HG02970 (cell line): Measurements from ENCODE around the gene TIFAB.

Experiments
- ATAC-seq: cut with Tn5 transposase; IDR thresholded peaks from one replicate; pipeline ENCODE4 v1.9.1; 2021; ENCODE audit warnings: mild to moderate bottlenecking, moderate library complexity, moderate number of reproducible peaks; ENCODE audit not compliant: unreplicated experiment, low FRiP score

Gene TIFAB

DNA sequence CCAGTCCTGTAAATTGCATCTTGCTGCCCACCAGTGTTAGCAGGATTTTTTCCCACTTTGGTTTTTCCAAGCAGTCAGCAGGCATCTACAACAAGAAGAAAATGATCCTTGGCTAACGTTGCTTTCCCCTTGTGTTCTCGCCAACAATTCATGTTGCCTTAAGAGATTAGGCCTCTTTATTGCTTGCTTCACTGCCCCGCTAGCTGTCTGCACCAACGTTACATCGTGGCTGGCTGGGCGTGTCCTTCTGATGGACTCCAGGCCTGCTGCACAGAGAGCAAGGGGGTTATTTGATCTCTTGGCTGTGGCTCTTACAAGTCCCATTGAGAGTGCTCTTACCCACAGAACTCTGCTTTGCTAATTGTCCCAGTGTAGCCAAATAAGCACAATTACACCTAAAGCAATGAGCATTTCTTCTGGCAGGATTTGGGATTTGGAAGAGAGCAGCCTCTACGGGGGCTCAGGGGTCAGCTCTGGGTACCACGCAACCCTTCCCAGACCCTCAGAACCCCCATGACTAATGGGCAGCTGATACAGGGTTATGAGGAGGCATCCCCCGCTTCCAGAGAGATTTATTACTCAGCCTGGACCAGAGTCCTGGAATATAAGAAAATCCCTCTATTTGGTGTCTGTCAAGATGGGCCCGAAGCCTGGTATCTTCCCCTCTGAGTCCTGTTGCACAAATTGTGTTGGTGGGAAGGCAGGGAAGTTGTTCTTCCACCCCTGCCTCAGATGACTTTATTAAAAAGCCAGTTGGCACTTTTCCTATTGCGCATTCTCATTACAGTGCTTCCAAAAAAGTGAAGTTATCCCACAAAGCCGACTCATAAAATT lies 22.6 kb downstream of the TIFAB start:
- ATAC-seq, result no peak

DNA sequence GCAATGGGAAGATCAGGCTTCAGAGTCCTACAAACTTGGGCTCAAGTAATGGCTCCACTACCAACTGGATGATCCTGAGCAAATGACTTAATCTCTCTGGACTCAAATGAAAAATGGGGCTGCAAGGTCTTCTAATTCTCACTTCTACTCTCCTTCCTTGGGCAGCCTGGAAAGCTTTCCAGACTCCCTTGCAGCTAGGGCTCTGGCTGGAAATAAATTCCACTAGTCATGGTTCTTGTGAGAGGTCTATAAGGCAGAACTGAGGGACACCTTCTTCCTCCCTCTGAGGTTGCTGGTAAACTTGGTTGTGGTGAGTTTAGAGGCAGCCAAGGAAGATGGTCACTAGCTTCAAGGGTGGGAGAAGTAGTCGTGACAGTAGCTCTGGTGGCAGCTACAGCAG lies 23.6 kb downstream of the TIFAB start:
- no peak for ATAC-seq

DNA sequence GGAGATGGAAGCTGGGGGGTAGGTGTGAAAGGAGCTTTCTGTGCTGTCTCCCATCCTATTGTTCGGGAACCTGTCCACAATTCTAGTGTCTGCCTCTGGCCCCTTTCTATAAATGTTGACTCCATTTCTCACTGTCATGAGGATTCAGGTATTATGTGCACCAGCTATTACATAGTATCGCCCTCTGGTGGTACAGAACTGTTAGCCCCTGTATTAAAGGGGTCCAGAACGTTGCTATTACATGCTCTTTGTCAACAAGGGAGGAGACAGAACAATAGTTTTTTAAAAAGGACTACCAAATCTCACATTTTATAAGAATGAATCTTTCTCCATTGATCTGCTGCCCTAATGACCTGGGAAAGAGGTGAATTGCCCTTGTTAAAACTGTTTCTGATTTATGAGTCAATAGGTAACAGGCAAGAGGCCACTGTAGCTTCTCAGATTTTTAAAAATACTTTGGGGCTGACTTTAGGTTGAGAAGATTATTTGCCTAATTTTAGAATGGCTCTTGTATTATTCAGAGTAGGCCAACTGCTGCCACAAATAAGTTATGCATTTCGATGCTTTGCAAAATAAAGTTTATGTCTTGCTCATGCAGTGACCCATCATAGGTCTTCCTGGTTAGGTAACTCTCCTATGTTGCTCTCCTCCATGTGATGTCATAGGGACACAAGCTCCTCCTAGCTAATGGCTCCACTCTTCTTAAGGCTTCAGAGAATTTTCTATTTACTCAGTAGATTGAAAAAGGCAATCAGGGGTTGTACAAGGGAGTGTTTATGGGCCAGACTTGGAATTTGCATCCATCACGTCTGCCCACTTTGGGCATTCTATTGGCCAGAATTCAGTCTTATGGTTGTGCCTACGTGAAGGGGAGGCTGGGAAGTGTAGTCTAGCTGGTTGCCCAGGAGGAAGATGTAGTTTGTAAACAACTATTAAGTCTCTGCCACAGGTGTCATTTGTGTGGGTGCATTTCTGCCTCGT lies 25.8 kb downstream of the TIFAB start:
- ATAC-seq, result no peak

DNA sequence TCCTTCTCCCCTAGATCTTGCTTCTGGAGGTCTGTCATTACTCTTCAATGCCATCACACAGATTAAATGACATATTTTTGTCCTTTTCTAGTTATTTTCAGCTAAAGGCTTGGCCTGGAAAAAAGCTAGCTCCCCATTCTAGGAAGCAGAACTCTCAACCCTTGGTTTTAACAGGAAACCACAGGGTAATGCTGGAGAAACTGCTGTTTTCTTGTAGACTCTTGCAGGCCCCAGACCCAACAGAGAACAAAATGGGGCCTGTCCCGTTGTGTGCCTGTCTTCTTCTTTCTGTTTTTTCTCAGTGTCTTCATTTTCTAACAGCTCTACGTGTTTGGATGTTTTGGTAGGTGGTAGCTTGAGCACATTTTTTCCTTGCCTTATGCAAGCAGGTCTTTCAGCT lies 26.5 kb downstream of the TIFAB start:
- no peak for ATAC-seq

DNA sequence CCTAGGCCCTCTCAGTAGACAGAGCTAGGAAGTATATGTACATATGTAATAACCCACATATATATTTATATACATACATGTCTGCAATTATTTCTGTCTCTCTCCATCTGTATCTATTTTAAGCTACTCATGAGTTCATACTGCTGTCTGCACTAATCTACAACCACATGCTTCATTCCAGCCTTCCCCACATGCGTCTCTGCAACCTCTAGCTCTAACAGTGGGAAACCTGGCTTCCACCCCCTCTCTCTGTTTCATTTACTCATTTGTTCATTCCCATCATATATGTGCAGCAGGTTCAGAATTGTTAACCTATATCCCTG lies 28.3 kb downstream of the TIFAB start:
- ATAC-seq, result no peak

DNA sequence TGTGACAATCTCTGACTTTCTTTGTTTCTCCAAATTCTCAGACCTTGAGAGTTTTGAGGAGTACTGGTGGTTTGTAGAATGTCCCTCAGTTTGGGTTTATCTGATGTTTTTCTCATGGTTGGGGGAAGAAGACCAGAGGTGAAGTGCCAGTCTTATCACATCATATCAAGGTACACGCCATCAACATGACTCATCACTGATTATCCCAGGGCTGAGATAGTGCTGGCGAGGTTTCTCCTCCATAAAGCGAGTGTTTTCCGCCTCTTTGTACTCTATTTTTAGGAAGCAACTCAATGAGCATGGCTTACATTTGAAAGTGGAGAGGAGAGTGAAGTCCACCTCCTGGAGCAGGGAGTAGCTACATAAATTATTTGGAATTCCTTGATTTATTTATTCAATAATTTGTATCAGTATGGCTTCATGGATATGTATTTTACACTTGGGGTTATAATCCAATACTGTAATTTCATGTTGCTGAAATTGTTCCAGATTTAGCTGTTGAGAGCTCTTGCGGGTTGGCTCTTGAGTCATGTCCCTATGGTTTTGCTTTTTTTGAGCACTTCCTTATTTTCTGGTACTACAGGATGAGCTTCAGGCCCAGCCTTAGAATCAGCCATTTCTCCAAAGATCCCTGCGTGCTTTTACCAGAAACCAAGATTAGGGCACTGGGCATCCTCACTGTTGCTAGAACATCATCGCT lies 28.9 kb downstream of the TIFAB start:
- ATAC-seq, result no peak

DNA sequence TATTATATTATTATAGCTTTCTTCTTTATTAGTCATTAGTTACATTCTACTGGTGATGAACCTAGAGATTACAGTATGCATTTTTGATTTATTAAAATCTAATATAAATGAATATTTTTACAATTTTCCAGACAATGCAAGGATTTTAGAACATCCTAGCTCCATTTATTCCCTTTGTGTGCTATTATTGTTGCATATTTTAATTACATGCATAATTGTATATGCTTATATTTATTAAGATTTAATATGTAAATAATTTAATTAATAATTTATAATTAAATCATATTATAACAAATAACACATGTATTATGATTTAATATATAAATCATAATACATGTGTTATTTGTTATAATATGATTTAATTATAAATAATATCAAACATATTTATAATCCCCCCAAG lies 29.7 kb downstream of the TIFAB start:
- no peak for ATAC-seq

DNA sequence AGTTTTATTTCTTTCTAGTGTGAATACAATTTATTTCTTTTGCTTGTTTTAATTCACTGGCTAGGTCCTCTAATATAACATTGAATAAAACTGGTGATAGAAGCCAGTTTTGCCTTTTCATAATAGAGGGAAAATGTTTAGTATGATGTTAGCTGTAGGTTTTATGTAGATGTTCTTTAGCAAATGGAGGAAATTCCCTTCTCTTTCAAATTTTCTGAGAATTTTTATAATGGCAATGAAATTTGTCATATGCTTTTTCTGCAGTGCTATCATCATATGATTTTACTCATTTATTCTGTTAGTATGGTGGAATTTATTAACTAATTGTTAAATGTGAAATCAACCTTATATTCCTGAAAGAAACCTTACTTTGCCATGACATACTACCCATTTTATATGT lies 35.1 kb downstream of the TIFAB start:
- ATAC-seq, result no peak

DNA sequence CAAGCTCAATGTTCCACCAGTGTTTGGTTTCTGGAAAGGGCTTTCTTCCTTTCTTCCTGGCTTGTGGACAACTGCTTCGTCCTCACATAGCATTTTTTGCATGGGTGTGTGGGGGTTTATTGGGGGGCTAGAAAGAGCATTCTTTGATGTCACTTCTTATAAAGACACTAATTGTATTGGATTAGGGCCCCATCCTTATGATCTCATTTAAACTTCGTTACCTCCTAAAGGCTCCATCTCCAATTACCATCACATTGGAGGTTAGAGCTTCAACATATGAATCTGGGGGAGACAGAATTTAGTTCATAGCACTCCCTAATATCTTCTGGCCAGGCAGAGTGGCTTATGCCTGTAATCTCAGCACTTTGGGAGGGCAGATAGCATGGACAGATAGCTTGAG lies 47.1 kb downstream of the TIFAB start:
- no peak for ATAC-seq

DNA sequence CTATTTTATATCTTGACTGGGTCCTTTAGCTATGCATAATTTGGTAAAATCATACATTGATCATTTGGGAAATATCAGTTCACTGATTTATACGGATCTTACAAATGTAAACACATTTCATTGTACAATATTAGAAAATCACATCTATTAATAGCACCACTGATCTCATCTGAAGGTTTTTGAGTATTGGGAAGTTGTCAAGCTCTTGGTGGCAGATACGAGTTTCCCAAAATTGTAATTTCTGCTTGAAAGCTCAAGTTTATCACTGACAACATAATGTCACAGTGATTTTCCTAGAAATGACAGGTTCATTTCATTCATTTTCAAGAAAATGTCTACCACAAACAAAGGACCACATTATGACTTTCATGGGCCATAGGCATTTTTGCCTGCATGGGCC lies 50.1 kb downstream of the TIFAB start:
- ATAC-seq, result no peak

DNA sequence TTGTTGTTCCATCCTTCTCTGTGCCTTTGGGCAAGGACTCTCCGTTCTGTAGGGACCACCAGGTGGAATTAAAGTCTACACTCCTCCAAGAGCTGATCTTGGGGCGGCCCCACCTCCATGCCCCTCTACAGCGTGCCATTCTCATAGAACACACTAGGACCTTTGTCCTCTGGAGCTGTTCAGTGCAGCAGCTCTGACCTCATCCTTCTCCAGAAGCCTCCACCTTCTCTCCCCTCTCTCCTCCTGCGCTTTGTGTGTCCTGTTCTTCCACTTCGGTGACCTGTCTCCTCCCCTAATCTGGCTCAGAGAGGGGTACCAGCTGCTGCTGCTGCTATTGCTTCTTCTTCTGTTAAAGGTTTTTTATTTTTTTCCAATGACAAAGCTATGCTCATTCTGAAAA lies 51.3 kb downstream of the TIFAB start:
- no peak for ATAC-seq

DNA sequence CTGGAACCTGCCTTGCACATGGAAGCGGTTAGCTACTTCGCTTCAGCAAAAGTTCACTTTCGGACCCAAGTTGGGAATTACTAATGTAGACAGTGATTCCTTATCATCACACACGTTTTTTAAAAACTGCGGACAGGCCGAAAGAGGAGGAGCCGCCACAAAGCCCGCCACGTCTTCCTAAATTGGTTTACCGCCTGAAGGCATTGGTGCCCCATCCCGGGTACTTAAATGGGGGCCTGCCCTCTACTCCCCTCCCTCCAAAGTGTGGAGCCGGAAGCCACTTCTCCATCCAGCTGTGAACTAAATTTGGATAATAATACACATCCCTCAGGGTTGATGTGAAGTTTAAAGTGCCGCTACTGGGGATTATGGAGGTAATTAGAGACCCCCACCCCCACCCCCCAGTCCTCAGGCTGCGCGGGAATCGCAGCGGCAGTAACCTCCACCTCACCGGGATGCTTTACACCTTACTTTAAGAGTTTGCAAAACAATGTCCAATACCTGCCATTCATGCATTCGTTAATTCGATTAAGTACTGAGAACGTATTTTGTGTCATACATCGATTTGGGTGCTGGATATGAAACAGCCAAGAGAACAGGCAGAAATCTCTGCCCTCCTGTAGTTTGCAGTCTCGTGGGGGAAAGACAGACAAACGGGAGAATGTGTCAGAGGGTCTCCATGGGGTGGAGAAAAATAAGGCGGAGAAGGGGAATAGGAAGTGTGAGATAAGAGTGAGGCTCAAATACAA lies 52.2 kb downstream of the TIFAB start:
- ATAC-seq, result no peak

DNA sequence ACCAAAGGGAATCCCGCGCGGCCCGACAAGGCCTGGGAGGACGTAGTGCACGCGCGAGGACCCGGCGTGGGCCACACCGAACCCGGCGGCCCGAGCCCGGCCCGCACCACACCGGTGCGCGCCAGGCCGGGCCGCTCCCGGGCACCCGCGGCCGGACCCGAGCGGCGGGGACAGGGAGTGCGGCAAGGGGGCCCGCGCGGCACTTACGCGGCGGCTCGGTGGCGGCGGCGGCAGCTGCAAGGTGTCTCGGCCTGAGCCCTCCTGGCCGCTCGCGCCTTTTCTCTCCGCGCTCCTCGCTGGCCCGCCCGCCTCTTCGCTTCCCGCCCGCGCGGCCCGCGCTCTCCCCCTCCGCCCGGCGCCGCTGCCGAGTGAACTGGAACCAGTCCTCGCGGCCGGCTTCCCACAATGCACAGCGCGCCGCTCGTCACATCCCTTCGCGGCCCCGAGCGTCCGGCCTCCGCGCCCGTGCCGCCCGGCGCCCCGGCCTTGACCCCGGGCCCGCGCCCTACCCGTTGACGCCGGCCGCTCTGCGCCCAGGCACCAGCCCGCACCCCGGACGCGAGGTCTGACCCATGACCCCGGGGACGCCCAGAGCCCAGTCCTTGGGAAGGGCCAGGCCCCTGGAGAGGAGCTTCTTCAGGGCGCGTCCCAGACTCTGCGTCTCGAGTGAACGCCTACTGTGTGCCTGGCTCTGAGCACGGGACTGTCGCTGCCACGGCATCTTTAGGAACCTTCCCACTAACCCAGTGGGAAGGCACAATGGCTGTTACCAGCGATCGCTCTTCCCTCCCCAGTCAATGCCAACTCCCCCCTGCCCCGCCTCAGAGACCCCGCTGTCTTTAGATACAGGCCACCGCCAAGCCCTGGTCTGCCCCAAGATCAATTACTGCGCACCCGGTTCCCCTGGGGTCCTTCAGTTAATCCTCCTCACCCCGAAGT lies 53.0 kb downstream of the TIFAB start, which contains the start of gene MACROH2A1:
Gene MACROH2A1, minus strand, starts transcription at position 377 of the 939 bp plus-strand sequence. CDS start 10,138 bp downstream, outside the sequence.
- peak; percentile 89 for ATAC-seq

DNA sequence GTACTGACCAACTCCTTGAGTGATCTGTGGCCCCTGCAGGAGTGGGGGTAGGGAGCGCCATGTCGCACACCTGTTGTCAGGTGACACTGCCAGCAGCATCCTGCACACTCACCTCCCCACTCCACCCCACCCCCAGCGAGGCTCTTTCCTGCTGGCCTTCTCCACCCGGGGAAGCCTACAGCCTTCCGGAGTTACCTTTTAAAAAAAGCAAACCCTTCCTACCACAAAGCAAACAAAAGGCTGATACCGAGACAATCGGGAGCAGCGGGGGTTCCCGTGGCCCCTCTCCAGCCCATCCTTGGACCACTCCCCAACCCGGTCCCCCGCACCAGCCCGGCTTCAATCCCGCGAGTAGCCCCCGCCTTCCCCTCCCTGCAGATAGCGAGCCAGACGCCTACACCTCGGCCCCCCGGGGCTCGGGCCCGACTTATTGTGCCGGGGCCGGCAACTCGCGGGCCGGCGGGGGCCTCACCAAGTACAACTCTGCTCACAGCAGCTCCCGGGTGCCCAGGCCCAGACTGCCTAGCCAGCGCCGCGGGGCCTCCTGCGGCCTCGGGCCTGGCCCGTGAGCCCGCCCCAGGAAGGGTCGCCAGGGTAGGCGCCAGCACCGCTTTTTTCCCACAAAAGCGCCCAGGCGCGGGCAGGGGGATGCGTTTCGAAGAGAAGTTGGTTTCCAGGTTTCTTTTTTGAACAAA lies 53.8 kb downstream of the TIFAB start:
- ATAC-seq, result peak; percentile 35
